D721Med (cell line): ENCODE data around the gene DLK1.

ENCODE experiments used
- DNase-seq: peaks from one replicate; pipeline ENCODE4 v3.0.0; 2011; ENCODE audit warnings: low spot score; ENCODE audit not compliant: insufficient read length
- FAIRE-seq: peaks from 2 replicates; lab custom pipeline; 2011; peaks lifted over from hg19 to GRCh38; lab: Jason Lieb, UNC
- CTCF ChIP-seq: IDR thresholded peaks from 2 replicates; pipeline ENCODE4 v1.5.1; 2012; ENCODE audit warnings: mild to moderate bottlenecking, control low read depth; ENCODE audit not compliant: insufficient read depth; ENCODE audit errors: missing control alignments

Gene DLK1

DNA sequence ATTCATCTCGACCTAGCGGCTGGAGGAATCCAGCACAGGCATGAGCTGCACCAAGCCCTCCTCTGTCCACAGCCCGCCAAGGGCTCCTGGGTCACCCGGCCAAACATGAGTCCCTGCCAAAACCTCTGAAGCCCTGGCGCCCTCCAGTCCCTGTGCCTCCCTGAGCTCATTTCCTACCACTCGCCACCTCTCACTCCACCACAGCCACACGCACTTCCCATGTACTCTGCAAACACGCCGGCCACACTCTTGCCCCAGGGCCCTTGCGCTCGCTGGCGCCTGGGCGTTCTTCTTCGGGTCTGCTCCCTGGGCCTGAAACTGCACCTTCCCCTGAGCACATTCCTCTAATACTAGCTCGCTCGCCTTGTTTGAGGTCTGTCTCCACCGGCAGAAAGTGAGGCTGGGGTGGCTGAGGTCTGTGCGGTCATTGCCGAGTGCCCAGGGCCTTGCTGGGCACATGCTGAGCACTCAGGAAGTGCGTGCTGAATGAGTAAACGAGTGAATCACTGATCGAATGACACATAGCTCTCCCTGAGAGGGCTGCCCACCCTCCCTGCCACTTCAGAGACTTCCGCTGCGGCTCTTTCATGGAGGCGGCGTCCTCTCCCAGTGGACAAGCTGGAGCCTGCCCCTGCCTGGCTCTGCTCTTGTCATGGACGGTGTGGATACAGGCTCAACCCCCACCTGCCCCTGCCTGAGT lies 33.7 kb upstream of the DLK1 start:
- no peak for FAIRE-seq
- no peak for TF ChIP-seq CTCF
- DNase-seq = no peak

- DNase-seq (no peak), FAIRE-seq (no peak)
- TF ChIP-seq CTCF = no peak
Measured at GRCh38 chr14:100693877-100694578, 32.7 kb upstream of the DLK1 start.

- no peak for DNase-seq
- TF ChIP-seq CTCF = no peak
- no peak for FAIRE-seq
Measured at GRCh38 chr14:100694579-100695422, 31.9 kb upstream of the DLK1 start.

DNA sequence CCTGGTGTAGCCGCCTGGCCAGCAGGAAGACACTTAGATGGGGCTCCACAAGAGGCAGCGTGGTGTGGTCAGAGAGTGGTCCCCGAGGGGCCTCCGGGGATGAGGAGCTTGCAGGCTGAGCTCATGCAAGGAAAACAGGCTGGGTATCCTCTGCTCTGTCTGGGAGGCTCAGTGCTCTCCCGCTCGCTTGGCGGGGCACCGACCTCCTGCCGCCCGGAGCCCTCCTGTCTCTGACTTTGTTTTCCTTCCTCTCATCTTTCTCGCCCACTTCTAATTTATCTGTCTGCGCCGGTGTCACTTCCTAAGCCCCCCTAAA lies 31.3 kb upstream of the DLK1 start:
- TF ChIP-seq CTCF = no peak
- DNase-seq (no peak), FAIRE-seq (no peak)

GRCh38 chr14:100696008-100696407 lies 30.7 kb upstream of the DLK1 start:
- DNase-seq (no peak), FAIRE-seq (no peak)
- no peak for TF ChIP-seq CTCF

DNA sequence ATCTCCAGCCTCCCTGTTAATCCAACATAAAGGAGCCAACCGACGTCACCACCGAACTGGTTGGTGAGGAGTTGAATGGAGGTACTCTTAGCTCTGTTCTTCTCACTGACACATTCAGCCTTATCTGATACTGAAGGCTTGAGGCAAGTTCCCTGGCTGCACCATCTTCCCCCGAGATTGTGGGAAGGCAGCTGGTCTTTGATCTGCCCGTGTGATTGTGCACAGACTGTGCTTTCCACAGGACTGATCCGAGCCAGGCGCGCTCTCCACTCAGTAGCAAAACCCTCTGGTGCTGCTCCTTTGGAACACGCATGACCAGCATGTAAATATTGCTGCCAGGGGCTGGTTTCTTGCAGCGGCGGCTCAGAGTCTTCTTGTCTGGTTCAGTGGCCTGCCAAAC lies 30.1 kb upstream of the DLK1 start:
- no peak for TF ChIP-seq CTCF
- DNase-seq (no peak), FAIRE-seq (no peak)

GRCh38 chr14:100698066-100698465 lies 28.6 kb upstream of the DLK1 start:
- DNase-seq (no peak), FAIRE-seq (no peak)
- TF ChIP-seq CTCF = no peak
